Osteocyte (in vitro differentiated cells): ENCODE results near the gene TMEM161A. TPM values are rescaled to one million over a fixed set of nuclear protein-coding genes. Genes with fewer than 3 reads are reported as not detected.
"Not testable (repeated sequence)": the region's sequence is repeated elsewhere in the genome, so short reads cannot be mapped to it uniquely, and the experiment has no call there.

ENCODE experiments used
- DNase-seq: peaks from one replicate; pipeline ENCODE4 v3.0.0; 2021; ENCODE audit warnings: mixed read lengths; ENCODE audit not compliant: unreplicated experiment; ENCODE audit errors: extremely low spot score
- H3K27ac Mint-ChIP-seq: one replicate; pipeline ENCODE4 v1.8.0; 2021; ENCODE audit warnings: mild to moderate bottlenecking, mixed read lengths; ENCODE audit not compliant: unreplicated experiment
- H3K27me3 Mint-ChIP-seq: one replicate; pipeline ENCODE4 v1.8.0; 2021; ENCODE audit warnings: mixed read lengths; ENCODE audit not compliant: unreplicated experiment
- H3K36me3 Mint-ChIP-seq: one replicate; pipeline ENCODE4 v1.8.0; 2021; ENCODE audit warnings: mixed read lengths; ENCODE audit not compliant: unreplicated experiment
- H3K4me1 Mint-ChIP-seq: one replicate; pipeline ENCODE4 v1.8.0; 2021; ENCODE audit warnings: mixed read lengths; ENCODE audit not compliant: unreplicated experiment
- H3K4me3 Mint-ChIP-seq: one replicate; pipeline ENCODE4 v1.8.0; 2021; ENCODE audit warnings: mild to moderate bottlenecking, moderate library complexity, mixed read lengths; ENCODE audit not compliant: unreplicated experiment
- H3K9me3 Mint-ChIP-seq: one replicate; pipeline ENCODE4 v1.8.0; 2021; ENCODE audit warnings: mixed read lengths; ENCODE audit not compliant: unreplicated experiment
- CTCF ChIP-seq: fragments of 200-600 bp; sonication (generic); IDR thresholded peaks from 2 replicates; pipeline ENCODE4 v1.5.0; 2021; ENCODE audit warnings: antibody characterized with exemption, mild to moderate bottlenecking, moderate library complexity
- total RNA-seq: library from RNA; stranded (reverse); gene quantifications from 2 replicates; pipeline ENCODE4 v1.2.1, GENCODE V29; 2021

TMEM161A gene
- total RNA-seq, 1 donor from 2014 or later: 34.3 TPM

- Mint-ChIP-seq H3K27me3 (no peaks in the 10 kb centered on the region), H3K9me3 (no peaks in the 10 kb centered on the region), H3K27ac (peak overlapping the region; percentile 10), H3K4me3 (peak overlapping the region; percentile 65), H3K4me1 (peaks cover 20% of the 10 kb centered on the region), H3K36me3 (peaks cover 2% of the 10 kb centered on the region)
- no peak for TF ChIP-seq CTCF
- DNase-seq: no peak
These were observed 32.2 kb downstream of the TMEM161A start for GRCh38 chr19:19106056-19106551.

- H3K4me1 Mint-ChIP-seq: peaks cover 20% of the 10 kb centered on the region
- H3K4me3 Mint-ChIP-seq: peak overlapping the region; percentile 65
- peaks cover 2% of the 10 kb centered on the region for H3K36me3 Mint-ChIP-seq
- DNase-seq: no peak
- H3K27me3 Mint-ChIP-seq: no peaks in the 10 kb centered on the region
- H3K27ac Mint-ChIP-seq: no peak overlapping the region
- no peak for TF ChIP-seq CTCF
- no peaks in the 10 kb centered on the region for H3K9me3 Mint-ChIP-seq
These were observed 32.8 kb downstream of the TMEM161A start for GRCh38 chr19:19105365-19106055.

GRCh38 chr19:19103167-19103566 is 35.1 kb downstream of the TMEM161A start:
- Mint-ChIP-seq H3K9me3 (no peaks in the 10 kb centered on the region), H3K4me1 (peaks cover 15% of the 10 kb centered on the region), H3K4me3 (no peak overlapping the region), H3K27ac (no peak overlapping the region), H3K27me3 (no peaks in the 10 kb centered on the region), H3K36me3 (peaks cover 2% of the 10 kb centered on the region)
- no peak for TF ChIP-seq CTCF
- DNase-seq: no peak

- H3K27ac Mint-ChIP-seq, DNase-seq, H3K4me3 Mint-ChIP-seq, H3K9me3 Mint-ChIP-seq, H3K36me3 Mint-ChIP-seq, H3K27me3 Mint-ChIP-seq: not testable (repeated sequence)
- H3K4me1 Mint-ChIP-seq: peaks cover 15% of the 10 kb centered on the region
These were observed 35.7 kb downstream of the TMEM161A start for GRCh38 chr19:19102566-19102965.

- Mint-ChIP-seq H3K27me3 (no peaks in the 10 kb centered on the region), H3K4me3 (no peak overlapping the region), H3K27ac (no peak overlapping the region), H3K9me3 (no peaks in the 10 kb centered on the region), H3K4me1 (peaks cover 15% of the 10 kb centered on the region), H3K36me3 (peaks cover 3% of the 10 kb centered on the region)
- no peak for DNase-seq
- no peak for TF ChIP-seq CTCF
These were observed 36.7 kb downstream of the TMEM161A start for GRCh38 chr19:19101540-19101939.
